Testis (tissue), 2 donors: ENCODE results near the gene DRICH1.

Experiments used
- CTCF ChIP-seq, 3 experiments: fragments of 450-650 bp in 2 of 3; fragments of 200-600 bp in 1 of 3; sonication (generic) in 1 of 3; IDR thresholded peaks; one replicate each; pipeline ENCODE4 v1.5.1; 2016 to 2019; ENCODE audit warnings: antibody characterized with exemption in 3 of 3, mild to moderate bottlenecking in 2 of 3, moderate library complexity in 1 of 3
- POLR2A ChIP-seq: fragments of 450-650 bp; IDR thresholded peaks from one replicate; pipeline ENCODE4 v1.6.1; 2017; ENCODE audit warnings: antibody characterized with exemption, mild to moderate bottlenecking, moderate library complexity

- TF ChIP-seq POLR2A (no peak), CTCF (IDR thresholded peaks at IDR 0.05) (no peak)
Observed at GRCh38 chr22:23578306-23578705, 53.8 kb downstream of the DRICH1 start.
